ENCODE measurements around the gene SYNE2. TPM values are rescaled to one million over a fixed set of nuclear protein-coding genes. Genes with fewer than 3 reads are reported as not detected.

SYNE2 gene
- polyA plus RNA-seq, 4 donors = 54.4 to 135 (median 108) TPM

Other genes starting within 250 kb of the SYNE2 start
- 10 to 100 TPM; 18.9 to 27.2 (median 23.9) TPM for gene WDR89, start 211.1 kb upstream of the SYNE2 start, polyA plus RNA-seq (ENCODE audit: insufficient read length in 4 of 4)
- 10 to 100 TPM; 19.5 to 38.8 (median 32.0) TPM for gene SGPP1, start 124.9 kb upstream of the SYNE2 start, polyA plus RNA-seq (ENCODE audit: insufficient read length in 4 of 4)

All from left renal pelvis (tissue), 4 donors.